Esophagus squamous epithelium (tissue), 5 donors: ENCODE data around the gene CALB2. TPM values are rescaled to one million over a fixed set of nuclear protein-coding genes. Genes with fewer than 3 reads are reported as not detected.

ENCODE experiments used
- DNase-seq: peaks from one replicate; lab custom pipeline; 2025; lab: John Stamatoyannopoulos, UW
- H3K27ac ChIP-seq, 4 donors: fragments of 200-600 bp; sonication (generic); one replicate each; pipeline ENCODE4 v1.5.1; 2016 to 2019; ENCODE audit warnings: mild to moderate bottlenecking in 1 of 4
- H3K27me3 ChIP-seq, 4 donors: fragments of 200-600 bp; sonication (generic); 1 replicate in 3 of 4; 2 replicates in 1 of 4; pipeline versions ENCODE4 v1.5.1 to v1.6.0; 2017 to 2021; ENCODE audit warnings: antibody characterized with exemption in 1 of 4
- H3K36me3 ChIP-seq, 3 donors: fragments of 200-600 bp; sonication (generic); one replicate each; pipeline ENCODE4 v1.5.1; 2016 to 2019
- H3K4me1 ChIP-seq, 3 donors: fragments of 200-600 bp; sonication (generic); one replicate each; pipeline ENCODE4 v1.5.1; 2017 to 2019
- H3K4me3 ChIP-seq, 4 donors: fragments of 200-600 bp; sonication (generic); 1 replicate in 3 of 4; 2 replicates in 1 of 4; pipeline ENCODE4 v1.5.1; 2016 to 2019; ENCODE audit warnings: mild to moderate bottlenecking in 2 of 4, moderate library complexity in 1 of 4
- H3K9me3 ChIP-seq, 3 donors: fragments of 200-600 bp; sonication (generic); one replicate each; pipeline ENCODE4 v1.5.1; 2016 to 2019
- CTCF ChIP-seq, 6 experiments: fragments of 450-650 bp in 4 of 6; fragments of 200-600 bp in 2 of 6; sonication (generic) in 2 of 6; IDR thresholded peaks; one replicate each; pipeline ENCODE4 v1.5.1; 2016 to 2019; ENCODE audit warnings: antibody characterized with exemption in 6 of 6, mild to moderate bottlenecking in 4 of 6, moderate library complexity in 4 of 6
- POLR2A ChIP-seq, 4 donors: fragments of 450-650 bp; IDR thresholded peaks; one replicate each; pipeline ENCODE4 v1.6.1; 2017; ENCODE audit warnings: antibody characterized with exemption in 4 of 4, mild to moderate bottlenecking in 4 of 4, moderate library complexity in 3 of 4
- WGBS, 2 donors: methylation state at CpG; one replicate each; pipeline ENCODE4 v1.1.5; 2018; 5-methylcytosine and 5-hydroxymethylcytosine counted together
- intact Hi-C: fragments of 100-400 bp; cut with DNase I; formaldehyde crosslinking; loops from one replicate; pipeline ENCODE4 v1.15.0; 2022
- total RNA-seq, 4 donors: library from RNA; depleted of rRNA; stranded (reverse); fragments of >200 nt; gene quantifications; one replicate each; pipeline ENCODE4 v1.1.0, GENCODE V29; 2016
- donor health status: DM: yes; HTN: yes; CAD: no.

The CALB2 gene
- total RNA-seq, 4 donors from 2014 or later = 0.35 to 3.8 (median 2.4) TPM

- intact Hi-C loops = no loop called here
- Histone ChIP-seq H3K36me3 (no peaks in the 10 kb centered on the region), H3K27ac (no peak overlapping the region), H3K4me1 (no peaks in the 10 kb centered on the region), H3K4me3 (no peak overlapping the region), H3K27me3 (peaks cover 0 to 20% (median 0%) of the 10 kb centered on the region in 4 donors), H3K9me3 (peaks cover 0 to 8% (median 3%) of the 10 kb centered on the region in 3 donors)
- no peak for DNase-seq
- TF ChIP-seq POLR2A (IDR thresholded peaks at IDR 0.05) = no peak
- no peak for TF ChIP-seq CTCF (IDR thresholded peaks at IDR 0.05)
- 68 to 74% methylated on average over 11 of the region's 11 CpGs for WGBS, 2 donors
Measured at GRCh38 chr16:71399801-71400563, 41.5 kb downstream of the CALB2 start.

- DNase-seq = no peak
- intact Hi-C loops = no loop called here
- Histone ChIP-seq H3K9me3 (peaks cover 0 to 11% (median 3%) of the 10 kb centered on the region in 3 donors), H3K4me1 (no peaks in the 10 kb centered on the region), H3K27ac (no peak overlapping the region), H3K36me3 (no peaks in the 10 kb centered on the region), H3K27me3 (peaks cover 0 to 33% (median 0%) of the 10 kb centered on the region in 4 donors), H3K4me3 (no peak overlapping the region)
- WGBS, 2 donors = 38 to 47% methylated on average over 3 to 5 of the region's 6 CpGs
- TF ChIP-seq POLR2A (IDR thresholded peaks at IDR 0.05) (no peak), CTCF (IDR thresholded peaks at IDR 0.05) (no peak)
Measured at GRCh38 chr16:71402007-71402406, 43.5 kb downstream of the CALB2 start.

- Histone ChIP-seq H3K27ac (no peak overlapping the region), H3K9me3 (peaks cover 0 to 11% (median 3%) of the 10 kb centered on the region in 3 donors), H3K36me3 (no peaks in the 10 kb centered on the region), H3K27me3 (peaks cover 0 to 34% (median 0%) of the 10 kb centered on the region in 4 donors), H3K4me1 (no peaks in the 10 kb centered on the region), H3K4me3 (no peak overlapping the region)
- WGBS, 2 donors = 77% methylated on average over 11 of the region's 11 CpGs
- TF ChIP-seq CTCF (IDR thresholded peaks at IDR 0.05) = no peak
- no peak for TF ChIP-seq POLR2A (IDR thresholded peaks at IDR 0.05)
- no peak for DNase-seq
- intact Hi-C loops = no loop called here
Measured at GRCh38 chr16:71402674-71403073, 44.2 kb downstream of the CALB2 start.

GRCh38 chr16:71404364-71404763 lies 45.8 kb downstream of the CALB2 start:
- Histone ChIP-seq H3K9me3 (peaks cover 0 to 11% (median 3%) of the 10 kb centered on the region in 3 donors), H3K36me3 (no peaks in the 10 kb centered on the region), H3K27ac (no peak overlapping the region), H3K4me3 (no peak overlapping the region), H3K27me3 (peaks cover 0 to 40% (median 0%) of the 10 kb centered on the region in 4 donors), H3K4me1 (no peaks in the 10 kb centered on the region)
- no peak for TF ChIP-seq CTCF (IDR thresholded peaks at IDR 0.05)
- TF ChIP-seq POLR2A (IDR thresholded peaks at IDR 0.05) = no peak
- intact Hi-C loops = no loop called here
- 56 to 70% methylated on average over 4 of the region's 4 CpGs for WGBS, 2 donors
- DNase-seq = no peak

GRCh38 chr16:71406316-71406715 lies 47.8 kb downstream of the CALB2 start:
- intact Hi-C loops = no loop called here
- 70 to 72% methylated on average over 2 to 3 of the region's 5 CpGs for WGBS, 2 donors

More at GRCh38 chr16:71406316-71406715, 47.8 kb downstream of the CALB2 start:
- Histone ChIP-seq H3K4me1 (no peaks in the 10 kb centered on the region), H3K4me3 (no peak overlapping the region), H3K9me3 (peaks cover 0 to 11% (median 3%) of the 10 kb centered on the region in 3 donors), H3K27ac (no peak overlapping the region), H3K36me3 (no peaks in the 10 kb centered on the region), H3K27me3 (peaks cover 0 to 53% (median 0%) of the 10 kb centered on the region in 4 donors)
- DNase-seq = no peak
- TF ChIP-seq CTCF (IDR thresholded peaks at IDR 0.05) (no peak), POLR2A (IDR thresholded peaks at IDR 0.05) (no peak)
